CD4-positive, CD25-positive, alpha-beta regulatory T cell (primary cell): Measurements from ENCODE around the gene RNU1-2. TPM values are rescaled to one million over a fixed set of nuclear protein-coding genes. Genes with fewer than 3 reads are reported as not detected.
"Not testable (repeated sequence)": the region's sequence is repeated elsewhere in the genome, so short reads cannot be mapped to it uniquely, and the experiment has no call there.

Experiments
- ATAC-seq, 2 donors: fragments of 150-1000 bp; cut with Tn5 transposase; one replicate each; pipeline ENCODE4 v1.10.0; 2021; ENCODE audit warnings: low read depth in 2 of 2, moderate number of reproducible peaks in 2 of 2, moderate library complexity in 1 of 2
- DNase-seq, 3 donors: peaks; one replicate each; pipeline versions ENCODE4 v3.0.0 to v3.0.0-alpha.2; 2012 to 2022; ENCODE audit warnings: mixed read lengths in 1 of 3
- H3K27ac ChIP-seq: one replicate; pipeline ENCODE4 v1.7.0; 2013; ENCODE audit warnings: mild to moderate bottlenecking, low read length; ENCODE audit not compliant: insufficient read depth, poor library complexity, severe bottlenecking
- H3K27me3 ChIP-seq: one replicate; pipeline ENCODE4 v1.7.0; 2013; ENCODE audit warnings: low read length; ENCODE audit not compliant: control insufficient read depth, insufficient read depth
- H3K36me3 ChIP-seq: one replicate; pipeline ENCODE4 v1.7.0; 2013; ENCODE audit warnings: mild to moderate bottlenecking, low read length, moderate library complexity; ENCODE audit not compliant: control insufficient read depth, insufficient read depth
- H3K4me1 ChIP-seq: 2 replicates; pipeline ENCODE4 v1.7.0; 2013; ENCODE audit warnings: mild to moderate bottlenecking, low read length; ENCODE audit not compliant: insufficient read depth, control insufficient read depth, poor library complexity, severe bottlenecking
- H3K4me3 ChIP-seq: one replicate; pipeline ENCODE4 v1.7.0; 2013; ENCODE audit warnings: low read depth, mild to moderate bottlenecking, low read length, moderate library complexity
- H3K9me3 ChIP-seq, 2 experiments: 1 replicate in 1 of 2; 2 replicates in 1 of 2; pipeline ENCODE4 v1.7.0; 2013; ENCODE audit warnings: low read length in 2 of 2, mild to moderate bottlenecking in 1 of 2, moderate library complexity in 1 of 2; ENCODE audit not compliant: control insufficient read depth in 2 of 2
- H3K27ac Mint-ChIP-seq, 3 donors: one replicate each; pipeline ENCODE4 v1.8.0; 2020 to 2022; ENCODE audit warnings: mild to moderate bottlenecking in 3 of 3, mixed read lengths in 3 of 3, moderate library complexity in 2 of 3
- H3K27me3 Mint-ChIP-seq: one replicate; pipeline ENCODE4 v1.8.0; 2022; ENCODE audit warnings: mild to moderate bottlenecking, mixed read lengths
- H3K36me3 Mint-ChIP-seq: one replicate; pipeline ENCODE4 v1.8.0; 2020; ENCODE audit warnings: mixed read lengths
- H3K4me1 Mint-ChIP-seq, 4 donors: one replicate each; pipeline ENCODE4 v1.8.0; 2020 to 2022; ENCODE audit warnings: mixed read lengths in 4 of 4, mild to moderate bottlenecking in 1 of 4
- H3K4me3 Mint-ChIP-seq, 4 donors: one replicate each; pipeline ENCODE4 v1.8.0; 2020 to 2022; ENCODE audit warnings: mild to moderate bottlenecking in 4 of 4, mixed read lengths in 4 of 4, moderate library complexity in 3 of 4
- H3K9me3 Mint-ChIP-seq, 7 donors: one replicate each; pipeline ENCODE4 v1.8.0; 2020 to 2022; ENCODE audit warnings: mixed read lengths in 7 of 7, mild to moderate bottlenecking in 3 of 7, moderate library complexity in 2 of 7
- polyA plus RNA-seq, 4 donors: library from polyadenylated mRNA; unstranded; fragments of 300-500 nt; fragmentation: Illumina TruSeq; gene quantifications; one replicate each; pipeline ENCODE4 v1.2.3, GENCODE V29; 2021
- total RNA-seq: library from RNA; stranded (reverse); gene quantifications from one replicate; pipeline ENCODE4 v1.2.3, GENCODE V29; 2022

Gene RNU1-2
- total RNA-seq, result 3,278 TPM
- polyA plus RNA-seq, result 10 to 100 TPM in 1 of 4 donors, not detected in 3; 23.7 TPM

- peak within 1 kb of the TSS; percentile 90 to 100 (median 100) for H3K27ac Mint-ChIP-seq
- DNase-seq (peak; percentile 87 to 94 (median 89)), ATAC-seq (peak; percentile 99 to 100)
- Histone ChIP-seq H3K4me3 (peak within 1 kb of the TSS; percentile 59), H3K4me1 (peaks cover 12% of the 10 kb centered on the region), H3K27ac (peak within 1 kb of the TSS; percentile 85)
- not testable (repeated sequence) for H3K9me3 ChIP-seq, H3K9me3 Mint-ChIP-seq, H3K36me3 Mint-ChIP-seq, H3K36me3 ChIP-seq, H3K27me3 ChIP-seq
- H3K4me1 Mint-ChIP-seq, result peaks cover 3 to 34% (median 19%) of the 10 kb centered on the region in 4 donors
- peak within 1 kb of the TSS; percentile 82 to 85 (median 84) for H3K4me3 Mint-ChIP-seq
- peaks cover 28% of the 10 kb centered on the region for H3K27me3 Mint-ChIP-seq
Observed at GRCh38 chr1:16895598-16896315, at the start of gene RNU1-2. RNU1-2 (plus strand) TSS chr1:16895980.

GRCh38 chr1:16856201-16856600 lies 39.6 kb upstream of the RNU1-2 start:
- not testable (repeated sequence) for H3K4me3 ChIP-seq, H3K4me1 Mint-ChIP-seq, H3K36me3 ChIP-seq, ATAC-seq, H3K27me3 ChIP-seq, H3K4me1 ChIP-seq, H3K27me3 Mint-ChIP-seq, H3K36me3 Mint-ChIP-seq, H3K9me3 ChIP-seq, H3K27ac ChIP-seq, H3K27ac Mint-ChIP-seq, H3K9me3 Mint-ChIP-seq, DNase-seq, H3K4me3 Mint-ChIP-seq

GRCh38 chr1:16859167-16860041 lies 36.4 kb upstream of the RNU1-2 start:
- H3K4me3 ChIP-seq, H3K4me1 ChIP-seq, H3K9me3 ChIP-seq, H3K9me3 Mint-ChIP-seq, H3K27me3 ChIP-seq, ATAC-seq, DNase-seq, H3K27ac Mint-ChIP-seq, H3K4me1 Mint-ChIP-seq, H3K27ac ChIP-seq, H3K4me3 Mint-ChIP-seq, H3K36me3 ChIP-seq, H3K36me3 Mint-ChIP-seq: not testable (repeated sequence)
- peaks cover 21% of the 10 kb centered on the region for H3K27me3 Mint-ChIP-seq

- DNase-seq, H3K27me3 ChIP-seq, H3K9me3 ChIP-seq, H3K4me1 ChIP-seq, H3K27ac ChIP-seq, H3K36me3 ChIP-seq, H3K4me1 Mint-ChIP-seq, H3K36me3 Mint-ChIP-seq, H3K27ac Mint-ChIP-seq, H3K9me3 Mint-ChIP-seq, ATAC-seq, H3K4me3 Mint-ChIP-seq, H3K4me3 ChIP-seq: not testable (repeated sequence)
- H3K27me3 Mint-ChIP-seq, result peaks cover 25% of the 10 kb centered on the region
Observed at GRCh38 chr1:16860048-16860447, 35.7 kb upstream of the RNU1-2 start.

- not testable (repeated sequence) for H3K4me3 Mint-ChIP-seq, H3K36me3 ChIP-seq, H3K9me3 ChIP-seq, H3K27ac ChIP-seq, H3K9me3 Mint-ChIP-seq, H3K27me3 ChIP-seq, DNase-seq, ATAC-seq, H3K4me3 ChIP-seq, H3K4me1 ChIP-seq, H3K4me1 Mint-ChIP-seq, H3K27ac Mint-ChIP-seq, H3K36me3 Mint-ChIP-seq
- H3K27me3 Mint-ChIP-seq, result peaks cover 25% of the 10 kb centered on the region
Observed at GRCh38 chr1:16861832-16862245, 33.9 kb upstream of the RNU1-2 start.

GRCh38 chr1:16862415-16862814 lies 33.4 kb upstream of the RNU1-2 start:
- not testable (repeated sequence) for H3K27ac Mint-ChIP-seq, H3K4me1 ChIP-seq, H3K27ac ChIP-seq, DNase-seq, H3K4me3 Mint-ChIP-seq, H3K27me3 ChIP-seq, H3K9me3 Mint-ChIP-seq, H3K36me3 Mint-ChIP-seq, H3K4me1 Mint-ChIP-seq, H3K4me3 ChIP-seq, ATAC-seq, H3K36me3 ChIP-seq, H3K9me3 ChIP-seq
- peaks cover 25% of the 10 kb centered on the region for H3K27me3 Mint-ChIP-seq

GRCh38 chr1:16863024-16863423 lies 32.8 kb upstream of the RNU1-2 start:
- H3K36me3 Mint-ChIP-seq, H3K4me3 Mint-ChIP-seq, H3K9me3 Mint-ChIP-seq, H3K36me3 ChIP-seq, H3K27ac ChIP-seq, DNase-seq, H3K27me3 ChIP-seq, H3K4me1 Mint-ChIP-seq, H3K9me3 ChIP-seq, H3K4me1 ChIP-seq, ATAC-seq, H3K27ac Mint-ChIP-seq, H3K4me3 ChIP-seq: not testable (repeated sequence)
- peaks cover 25% of the 10 kb centered on the region for H3K27me3 Mint-ChIP-seq
